Glutamatergic neuron (in vitro differentiated cells): ENCODE results near the gene THSD4. TPM values are rescaled to one million over a fixed set of nuclear protein-coding genes. Genes with fewer than 3 reads are reported as not detected.
A peak's percentile ranks its signal among the peaks of the same experiment; 100 is the strongest.

Source experiments
- DNase-seq: peaks from one replicate; pipeline ENCODE4 v3.0.0; 2022
- H3K27ac Mint-ChIP-seq: one replicate; pipeline ENCODE4 v1.8.0; 2020; ENCODE audit warnings: mild to moderate bottlenecking, mixed read lengths, inconsistent platforms; ENCODE audit not compliant: unreplicated experiment
- H3K27me3 Mint-ChIP-seq: one replicate; pipeline ENCODE4 v1.8.0; 2020; ENCODE audit warnings: mild to moderate bottlenecking, moderate library complexity, mixed read lengths, inconsistent platforms; ENCODE audit not compliant: unreplicated experiment
- H3K36me3 Mint-ChIP-seq: one replicate; pipeline ENCODE4 v1.8.0; 2020; ENCODE audit warnings: mild to moderate bottlenecking, mixed read lengths, inconsistent platforms; ENCODE audit not compliant: unreplicated experiment
- H3K4me1 Mint-ChIP-seq: one replicate; pipeline ENCODE4 v1.8.0; 2020; ENCODE audit warnings: mild to moderate bottlenecking, low read depth, mixed read lengths, inconsistent platforms; ENCODE audit not compliant: unreplicated experiment
- H3K4me3 Mint-ChIP-seq: one replicate; pipeline ENCODE4 v1.8.0; 2020; ENCODE audit warnings: mild to moderate bottlenecking, mixed read lengths, inconsistent platforms; ENCODE audit not compliant: unreplicated experiment
- H3K9me3 Mint-ChIP-seq: one replicate; pipeline ENCODE4 v1.8.0; 2020; ENCODE audit warnings: mild to moderate bottlenecking, moderate library complexity, mixed read lengths, inconsistent platforms; ENCODE audit not compliant: unreplicated experiment
- CTCF ChIP-seq: fragments of 200-600 bp; sonication (generic); IDR thresholded peaks from one replicate; pipeline ENCODE4 v1.5.0; 2021; ENCODE audit not compliant: partially characterized antibody, unreplicated experiment
- total RNA-seq: library from RNA; stranded (reverse); fragmentation: NEBNext Ultra II Directional; extraction: Animal tissue kit (Norgen Biotek cat#: 25700); gene quantifications from one replicate; pipeline ENCODE4 v1.2.1, GENCODE V29; 2021; ENCODE audit not compliant: unreplicated experiment

THSD4 gene
- total RNA-seq, 1 donor from 2014 or later, result 12.3 TPM

- Mint-ChIP-seq H3K9me3 (peaks cover 2% of the 10 kb centered on the region), H3K27me3 (no peaks in the 10 kb centered on the region), H3K4me1 (no peaks in the 10 kb centered on the region), H3K27ac (no peak overlapping the region), H3K4me3 (no peak overlapping the region), H3K36me3 (no peaks in the 10 kb centered on the region)
- TF ChIP-seq CTCF, result no peak
- DNase-seq, result no peak
Observed at GRCh38 chr15:71518661-71519060, 403.4 kb downstream of the THSD4 start.

GRCh38 chr15:71526060-71526820, 411.0 kb downstream of the THSD4 start:
- Mint-ChIP-seq H3K36me3 (no peaks in the 10 kb centered on the region), H3K9me3 (peaks cover 2% of the 10 kb centered on the region), H3K4me1 (no peaks in the 10 kb centered on the region), H3K27ac (no peak overlapping the region), H3K27me3 (peaks cover 2% of the 10 kb centered on the region), H3K4me3 (no peak overlapping the region)
- DNase-seq, result no peak
- no peak for TF ChIP-seq CTCF

- H3K9me3 Mint-ChIP-seq, result peaks cover 4% of the 10 kb centered on the region
- H3K4me1 Mint-ChIP-seq, result no peaks in the 10 kb centered on the region
- no peak for TF ChIP-seq CTCF
- DNase-seq, result no peak
- no peak overlapping the region for H3K4me3 Mint-ChIP-seq
- H3K36me3 Mint-ChIP-seq, result peaks cover 4% of the 10 kb centered on the region
- H3K27ac Mint-ChIP-seq, result no peak overlapping the region
- peaks cover 4% of the 10 kb centered on the region for H3K27me3 Mint-ChIP-seq
Observed at GRCh38 chr15:71529361-71529760, 414.1 kb downstream of the THSD4 start.

- H3K27me3 Mint-ChIP-seq, result peaks cover 4% of the 10 kb centered on the region
- no peak for TF ChIP-seq CTCF
- no peak overlapping the region for H3K27ac Mint-ChIP-seq
- peaks cover 4% of the 10 kb centered on the region for H3K36me3 Mint-ChIP-seq
- H3K4me3 Mint-ChIP-seq, result no peak overlapping the region
- DNase-seq, result no peak
- H3K4me1 Mint-ChIP-seq, result no peaks in the 10 kb centered on the region
- H3K9me3 Mint-ChIP-seq, result peaks cover 4% of the 10 kb centered on the region
Observed at GRCh38 chr15:71530116-71530515, 414.8 kb downstream of the THSD4 start.

- Mint-ChIP-seq H3K4me1 (no peaks in the 10 kb centered on the region), H3K36me3 (peaks cover 4% of the 10 kb centered on the region), H3K27me3 (peaks cover 4% of the 10 kb centered on the region), H3K27ac (no peak overlapping the region), H3K9me3 (peaks cover 4% of the 10 kb centered on the region), H3K4me3 (no peak overlapping the region)
- peak; percentile 80 for TF ChIP-seq CTCF
- no peak for DNase-seq
Observed at GRCh38 chr15:71532994-71533393, 417.7 kb downstream of the THSD4 start.
